ENCODE results near the gene CYTH4.

- TF ChIP-seq TP53 (CRISPR knock-in tag; IDR thresholded peaks at IDR 0.05) (no peak), ZNF263 (CRISPR knock-in tag; IDR thresholded peaks at IDR 0.05; ENCODE audit: low read depth) (no peak), CTCF (IDR thresholded peaks at IDR 0.05) (no peak), E2F4 (CRISPR knock-in tag; IDR thresholded peaks at IDR 0.05; ENCODE audit: borderline replicate concordance, low read depth) (no peak), ELF4 (CRISPR knock-in tag; IDR thresholded peaks at IDR 0.05; ENCODE audit: low read depth) (no peak), IRF1 (CRISPR knock-in tag; IDR thresholded peaks at IDR 0.05) (no peak), ATF1 (CRISPR knock-in tag; IDR thresholded peaks at IDR 0.05) (no peak)
These were observed 44.7 kb upstream of the CYTH4 start for GRCh38 chr22:37237371-37238268.
